Measurements from ENCODE around the gene PWP2.
"Not testable (repeated sequence)": the region's sequence is repeated elsewhere in the genome, so short reads cannot be mapped to it uniquely, and the experiment has no call there.

- not testable (repeated sequence) for TF ChIP-seq EZH2 (IDR thresholded peaks at IDR 0.05; ENCODE audit: low read length, unreplicated experiment); CTCF (conservative IDR thresholded peaks at IDR 0.05; ENCODE audit: low read depth, low read length); EZH2phosphoT487 (IDR thresholded peaks at IDR 0.05; ENCODE audit: borderline replicate concordance, low read length)
Measured at GRCh38 chr21:44140552-44140932, 33.3 kb downstream of the PWP2 start.
